GM12801 (cell line): ENCODE measurements around the gene NDUFS6.

Experiments used
- CTCF ChIP-seq: IDR thresholded peaks from one replicate; pipeline ENCODE4 v1.5.1; 2011; ENCODE audit warnings: control low read depth; ENCODE audit not compliant: insufficient read length; ENCODE audit errors: extremely low read depth

The NDUFS6 gene

DNA sequence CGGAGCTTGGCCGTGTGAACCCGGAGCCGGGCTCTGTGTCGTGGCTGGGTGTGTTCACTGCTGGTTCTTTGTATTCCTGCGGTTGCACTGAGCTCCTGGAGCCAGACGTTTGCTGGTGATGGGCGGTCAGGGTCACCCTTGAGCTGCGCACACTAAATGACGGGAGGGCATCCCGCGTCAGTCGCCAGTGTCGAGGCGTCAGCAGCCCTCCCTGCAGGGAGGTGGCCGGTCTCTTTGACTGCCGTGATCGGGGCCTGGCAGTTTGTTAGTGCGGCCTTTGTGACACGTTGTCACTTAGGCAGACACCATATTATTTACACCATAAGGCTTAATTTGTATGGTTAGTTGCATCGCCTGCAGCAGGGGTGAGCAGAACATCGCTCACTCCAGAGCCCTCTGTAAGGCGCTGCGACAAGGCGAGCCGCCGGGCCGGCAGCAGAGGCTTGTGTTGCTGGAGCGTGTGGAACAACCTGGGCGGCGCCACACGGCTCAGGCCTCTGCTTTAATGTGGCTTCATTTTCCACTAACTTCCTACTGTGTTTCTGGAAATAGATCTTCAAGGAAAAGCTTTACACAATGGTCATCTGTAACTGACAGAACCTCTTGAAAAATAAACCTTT is 8.3 kb downstream of the NDUFS6 start:
- no peak for TF ChIP-seq CTCF

DNA sequence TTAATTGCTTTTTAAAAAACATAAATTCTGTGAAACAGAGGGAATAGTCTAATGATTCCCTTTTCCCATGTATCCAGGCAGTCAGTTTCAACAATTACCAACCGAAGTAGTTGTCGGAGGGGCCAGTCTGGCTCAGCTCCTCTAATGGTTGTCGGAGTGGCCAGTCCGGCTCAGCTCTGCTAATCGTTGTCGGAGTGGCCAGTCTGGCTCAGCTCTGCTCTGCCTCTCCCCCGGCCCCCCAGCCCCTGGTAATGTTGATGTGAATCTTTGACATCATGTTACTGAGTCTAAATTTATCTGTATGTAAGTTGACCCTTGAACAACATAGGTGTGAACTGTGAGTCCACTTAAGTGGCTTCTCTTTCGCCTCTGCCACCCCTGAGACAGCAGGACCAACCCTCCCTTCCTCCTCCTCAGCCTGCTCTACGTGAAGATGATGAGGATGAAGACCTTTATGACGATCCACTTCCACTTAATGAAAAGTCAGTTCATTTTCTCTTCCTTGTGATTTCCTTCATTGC is 9.4 kb downstream of the NDUFS6 start:
- TF ChIP-seq CTCF, result no peak

DNA sequence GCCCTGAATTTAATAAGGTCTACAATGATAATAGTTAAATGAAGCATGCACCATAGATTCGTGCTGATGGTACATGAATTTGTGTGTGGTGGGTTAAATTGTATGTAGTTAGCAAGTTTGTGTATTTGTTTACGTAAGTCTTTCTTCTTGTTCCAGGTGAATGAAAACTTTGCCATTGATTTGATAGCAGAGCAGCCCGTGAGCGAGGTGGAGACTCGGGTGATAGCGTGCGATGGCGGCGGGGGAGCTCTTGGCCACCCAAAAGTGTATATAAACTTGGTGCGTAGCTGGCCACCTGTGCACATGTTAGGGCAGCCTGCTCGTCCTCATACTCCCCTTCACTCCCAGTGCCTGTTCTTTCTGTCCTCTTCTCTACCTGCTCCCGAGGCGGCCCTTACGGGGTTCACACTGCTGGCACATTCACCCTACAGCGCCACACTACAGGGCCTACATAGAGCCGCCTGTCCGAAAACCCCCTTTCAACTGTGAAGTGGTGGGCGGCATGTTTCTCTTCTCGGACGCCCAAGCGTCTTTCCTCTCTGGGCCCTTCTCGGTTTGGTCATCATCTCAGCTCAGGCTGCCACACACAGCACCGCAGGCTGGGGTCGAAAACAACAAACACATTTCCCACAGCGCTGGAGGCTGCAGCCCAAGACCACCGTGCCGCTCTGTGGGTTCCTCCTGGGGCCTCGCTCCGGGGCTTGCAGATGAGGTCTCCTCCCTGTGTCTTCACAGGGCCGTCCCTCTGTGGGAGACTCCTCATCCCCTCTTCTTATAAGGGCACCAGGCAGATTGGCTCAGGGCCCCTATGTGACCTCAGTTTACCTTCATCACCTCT is 13.2 kb downstream of the NDUFS6 start:
- TF ChIP-seq CTCF, result no peak

DNA sequence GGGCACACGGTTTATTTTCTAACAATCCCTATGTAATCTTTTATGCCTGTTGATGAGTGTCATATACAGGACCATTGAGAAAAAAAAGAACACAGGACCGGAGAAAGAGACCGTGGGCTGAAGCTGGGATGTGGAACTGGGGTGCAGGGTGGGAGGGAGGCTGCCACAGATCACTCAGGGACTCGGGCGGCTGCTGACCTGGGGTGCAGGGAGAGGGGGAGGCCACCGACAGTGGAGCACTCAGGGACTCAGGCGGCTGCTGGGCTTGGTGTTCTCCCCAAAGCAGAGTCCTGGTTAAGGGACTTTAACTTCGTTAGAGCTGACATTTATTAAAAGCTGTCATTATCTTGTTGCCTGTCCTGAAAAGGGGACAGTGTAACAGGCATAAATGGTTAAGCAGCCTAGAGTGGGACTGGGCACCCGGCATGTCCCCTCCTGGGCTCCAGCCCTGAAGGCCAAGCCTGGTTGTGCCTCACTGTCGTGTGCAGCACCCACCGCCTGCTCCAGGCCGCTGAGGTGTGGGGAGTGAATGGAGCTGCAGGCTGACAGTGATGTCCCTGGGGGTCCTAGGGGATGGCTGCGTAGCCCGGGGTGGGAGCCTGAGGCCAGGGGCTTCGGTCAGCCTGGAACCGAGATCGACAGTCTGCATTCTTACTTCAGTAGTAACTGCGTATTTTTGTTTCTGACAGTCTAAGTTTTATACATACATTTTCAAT is 14.0 kb downstream of the NDUFS6 start:
- no peak for TF ChIP-seq CTCF

- no peak for TF ChIP-seq CTCF
Observed at GRCh38 chr5:1815881-1816292, 14.7 kb downstream of the NDUFS6 start.

DNA sequence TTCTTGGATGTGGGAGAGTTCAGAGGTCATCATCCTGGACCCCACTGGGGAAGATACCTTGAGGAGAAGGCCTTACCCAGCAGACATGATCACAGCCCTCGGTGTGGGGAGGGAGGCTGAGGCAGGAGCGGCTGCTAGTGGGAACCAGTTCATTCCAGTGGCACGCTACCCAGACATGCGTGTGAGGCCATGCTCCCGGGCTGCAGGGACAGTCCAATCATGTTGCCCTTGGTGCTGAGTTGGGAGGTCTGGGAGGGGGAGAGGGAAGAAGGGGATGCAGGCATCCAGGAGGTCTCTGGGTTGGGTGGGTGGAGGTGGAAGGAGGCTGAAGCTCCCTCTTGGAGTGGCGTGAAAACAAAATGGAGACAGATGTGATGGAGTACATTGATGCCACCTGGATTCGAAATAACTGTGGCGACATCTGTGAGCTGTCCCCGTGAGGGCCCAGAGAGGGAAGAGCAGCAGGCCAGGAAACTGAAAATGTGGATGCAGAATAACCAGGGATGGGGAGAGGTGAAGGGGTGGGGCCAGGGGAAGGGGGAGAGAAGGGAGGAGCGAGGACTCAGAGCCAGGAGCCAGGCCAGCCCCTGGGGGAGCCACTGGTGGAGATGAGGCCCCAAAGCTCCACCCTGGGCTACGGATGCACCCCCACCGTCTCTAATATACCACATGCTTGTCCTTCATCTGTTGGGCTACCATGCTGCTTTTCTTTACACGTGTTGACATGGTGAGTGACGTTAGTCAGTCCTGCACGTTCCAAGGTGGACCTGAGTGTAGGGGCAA is 16.2 kb downstream of the NDUFS6 start:
- TF ChIP-seq CTCF, result no peak
